Measurements from ENCODE around the gene GPR78.

- TF ChIP-seq CTCF (IDR thresholded peaks at IDR 0.05; ENCODE audit: borderline replicate concordance, extremely low read depth, low read length, poor library complexity, severe bottlenecking) (no peak), EZH2 (IDR thresholded peaks at IDR 0.05; ENCODE audit: borderline replicate concordance, low read depth, low read length, severe bottlenecking) (no peak)
Observed at GRCh38 chr4:8552581-8553205, 27.5 kb upstream of the GPR78 start.

Data from DND-41 (cell line).